SJCRH30 (cell line): ENCODE data around the gene DMD. TPM values are rescaled to one million over a fixed set of nuclear protein-coding genes. Genes with fewer than 3 reads are reported as not detected.

ENCODE experiments used
- DNase-seq, 2 experiments: peaks; one replicate each; pipeline ENCODE4 v3.0.0-alpha.2; 2015 to 2020
- H3K27ac ChIP-seq: fragments of 250-450 bp; sonication (Bioruptor Pico); 2 replicates; pipeline ENCODE4 v1.5.1; 2020; ENCODE audit warnings: mild to moderate bottlenecking, moderate library complexity
- H3K27me3 ChIP-seq: fragments of 250-450 bp; sonication (Bioruptor Pico); 2 replicates; pipeline ENCODE4 v1.5.1; 2020; ENCODE audit warnings: mild to moderate bottlenecking, moderate library complexity
- H3K36me3 ChIP-seq: fragments of 250-450 bp; sonication (Bioruptor Pico); 2 replicates; pipeline ENCODE4 v1.5.1; 2020; ENCODE audit warnings: mild to moderate bottlenecking, moderate library complexity
- H3K4me1 ChIP-seq: fragments of 250-450 bp; sonication (Bioruptor Pico); 2 replicates; pipeline ENCODE4 v1.5.1; 2020; ENCODE audit warnings: mild to moderate bottlenecking, moderate library complexity
- H3K4me3 ChIP-seq: fragments of 250-450 bp; sonication (Bioruptor Pico); 2 replicates; pipeline ENCODE4 v1.5.1; 2020; ENCODE audit warnings: mild to moderate bottlenecking, moderate library complexity
- H3K9me3 ChIP-seq: fragments of 250-450 bp; sonication (Bioruptor Pico); replicated peaks from 2 replicates; pipeline ENCODE4 v1.5.1; 2020; ENCODE audit warnings: mild to moderate bottlenecking, moderate library complexity
- total RNA-seq: library from RNA; depleted of rRNA; stranded (reverse); fragments of >200 nt; shearing (Covaris generic); gene quantifications from 2 replicates; pipeline ENCODE4 v1.2.3, GENCODE V29; 2014

Gene DMD
- total RNA-seq, 1 experiment from 2014 or later = 94.8 TPM

- H3K36me3 ChIP-seq = no peaks in the 10 kb centered on the region
- H3K9me3 ChIP-seq = no peaks in the 10 kb centered on the region
- DNase-seq = no peak
- H3K4me3 ChIP-seq = no peak overlapping the region
- no peaks in the 10 kb centered on the region for H3K4me1 ChIP-seq
- no peak overlapping the region for H3K27ac ChIP-seq
- H3K27me3 ChIP-seq = no peaks in the 10 kb centered on the region
Observed at GRCh38 chrX:32614707-32615106, 596.6 kb downstream of the DMD start.

- Histone ChIP-seq H3K27ac (no peak overlapping the region), H3K27me3 (no peaks in the 10 kb centered on the region), H3K9me3 (no peaks in the 10 kb centered on the region), H3K4me3 (no peak overlapping the region), H3K36me3 (no peaks in the 10 kb centered on the region), H3K4me1 (no peaks in the 10 kb centered on the region)
- DNase-seq = no peak
Observed at GRCh38 chrX:32599156-32599555, 612.2 kb downstream of the DMD start.

- DNase-seq = no peak
Observed at GRCh38 chrX:32598707-32599106, 612.6 kb downstream of the DMD start.

GRCh38 chrX:32597777-32598176 lies 613.6 kb downstream of the DMD start:
- no peak for DNase-seq
- Histone ChIP-seq H3K4me3 (no peak overlapping the region), H3K27ac (no peak overlapping the region)

More at GRCh38 chrX:32598707-32599106, 612.6 kb downstream of the DMD start:
- no peaks in the 10 kb centered on the region for H3K36me3 ChIP-seq
- H3K27ac ChIP-seq = no peak overlapping the region
- H3K9me3 ChIP-seq = no peaks in the 10 kb centered on the region
- no peaks in the 10 kb centered on the region for H3K27me3 ChIP-seq
- no peaks in the 10 kb centered on the region for H3K4me1 ChIP-seq
- no peak overlapping the region for H3K4me3 ChIP-seq

GRCh38 chrX:32592786-32593185 lies 618.6 kb downstream of the DMD start:
- Histone ChIP-seq H3K4me3 (no peak overlapping the region), H3K27ac (no peak overlapping the region), H3K27me3 (no peaks in the 10 kb centered on the region), H3K4me1 (no peaks in the 10 kb centered on the region), H3K36me3 (no peaks in the 10 kb centered on the region), H3K9me3 (no peaks in the 10 kb centered on the region)
- DNase-seq = no peak

More at GRCh38 chrX:32597777-32598176, 613.6 kb downstream of the DMD start:
- H3K4me1 ChIP-seq = no peaks in the 10 kb centered on the region
- no peaks in the 10 kb centered on the region for H3K36me3 ChIP-seq
- H3K27me3 ChIP-seq = no peaks in the 10 kb centered on the region
- no peaks in the 10 kb centered on the region for H3K9me3 ChIP-seq

GRCh38 chrX:32591589-32591988 lies 619.8 kb downstream of the DMD start:
- no peak overlapping the region for H3K27ac ChIP-seq
- DNase-seq = no peak
- H3K4me1 ChIP-seq = no peaks in the 10 kb centered on the region
- no peaks in the 10 kb centered on the region for H3K36me3 ChIP-seq
- H3K27me3 ChIP-seq = no peaks in the 10 kb centered on the region
- H3K9me3 ChIP-seq = no peaks in the 10 kb centered on the region
- no peak overlapping the region for H3K4me3 ChIP-seq

- Histone ChIP-seq H3K27me3 (no peaks in the 10 kb centered on the region), H3K4me1 (no peaks in the 10 kb centered on the region), H3K36me3 (no peaks in the 10 kb centered on the region), H3K9me3 (no peaks in the 10 kb centered on the region), H3K4me3 (no peak overlapping the region), H3K27ac (no peak overlapping the region)
- DNase-seq = no peak
Observed at GRCh38 chrX:32582729-32583128, 628.6 kb downstream of the DMD start.

GRCh38 chrX:32576885-32577284 lies 634.5 kb downstream of the DMD start:
- no peaks in the 10 kb centered on the region for H3K27me3 ChIP-seq
- no peak overlapping the region for H3K27ac ChIP-seq
- H3K4me3 ChIP-seq = no peak overlapping the region
- no peaks in the 10 kb centered on the region for H3K4me1 ChIP-seq
- no peaks in the 10 kb centered on the region for H3K36me3 ChIP-seq
- H3K9me3 ChIP-seq = no peaks in the 10 kb centered on the region
- no peak for DNase-seq

- DNase-seq = peak in 1 of 2 experiments; percentile 1
- no peaks in the 10 kb centered on the region for H3K27me3 ChIP-seq
- no peaks in the 10 kb centered on the region for H3K36me3 ChIP-seq
- H3K4me3 ChIP-seq = no peak overlapping the region
- no peaks in the 10 kb centered on the region for H3K4me1 ChIP-seq
- no peak overlapping the region for H3K27ac ChIP-seq
- no peaks in the 10 kb centered on the region for H3K9me3 ChIP-seq
Observed at GRCh38 chrX:32572644-32573043, 638.7 kb downstream of the DMD start.

GRCh38 chrX:32571579-32571978 lies 639.8 kb downstream of the DMD start:
- Histone ChIP-seq H3K9me3 (no peaks in the 10 kb centered on the region), H3K27ac (no peak overlapping the region), H3K27me3 (no peaks in the 10 kb centered on the region), H3K4me1 (no peaks in the 10 kb centered on the region), H3K4me3 (no peak overlapping the region), H3K36me3 (no peaks in the 10 kb centered on the region)
- DNase-seq = no peak

GRCh38 chrX:32562261-32562660 lies 649.1 kb downstream of the DMD start:
- DNase-seq = no peak
- H3K36me3 ChIP-seq = no peaks in the 10 kb centered on the region
- H3K4me1 ChIP-seq = no peaks in the 10 kb centered on the region
- no peak overlapping the region for H3K4me3 ChIP-seq
- H3K27me3 ChIP-seq = no peaks in the 10 kb centered on the region
- H3K27ac ChIP-seq = no peak overlapping the region
- no peaks in the 10 kb centered on the region for H3K9me3 ChIP-seq

- no peak overlapping the region for H3K4me3 ChIP-seq
- no peaks in the 10 kb centered on the region for H3K27me3 ChIP-seq
- no peak overlapping the region for H3K27ac ChIP-seq
- DNase-seq = no peak
- no peaks in the 10 kb centered on the region for H3K9me3 ChIP-seq
- no peaks in the 10 kb centered on the region for H3K36me3 ChIP-seq
- H3K4me1 ChIP-seq = no peaks in the 10 kb centered on the region
Observed at GRCh38 chrX:32545101-32545500, 666.2 kb downstream of the DMD start.

- Histone ChIP-seq H3K4me1 (no peaks in the 10 kb centered on the region), H3K9me3 (no peaks in the 10 kb centered on the region), H3K36me3 (no peaks in the 10 kb centered on the region), H3K4me3 (no peak overlapping the region), H3K27ac (no peak overlapping the region), H3K27me3 (no peaks in the 10 kb centered on the region)
- no peak for DNase-seq
Observed at GRCh38 chrX:32538554-32538953, 672.8 kb downstream of the DMD start.

- no peak overlapping the region for H3K4me3 ChIP-seq
- no peaks in the 10 kb centered on the region for H3K4me1 ChIP-seq
- no peak for DNase-seq
- no peaks in the 10 kb centered on the region for H3K36me3 ChIP-seq
- no peaks in the 10 kb centered on the region for H3K9me3 ChIP-seq
- no peak overlapping the region for H3K27ac ChIP-seq
- no peaks in the 10 kb centered on the region for H3K27me3 ChIP-seq
Observed at GRCh38 chrX:32533848-32534247, 677.5 kb downstream of the DMD start.

- DNase-seq = no peak
- H3K4me3 ChIP-seq = no peak overlapping the region
- no peak overlapping the region for H3K27ac ChIP-seq
- H3K4me1 ChIP-seq = no peaks in the 10 kb centered on the region
- H3K36me3 ChIP-seq = no peaks in the 10 kb centered on the region
- H3K27me3 ChIP-seq = no peaks in the 10 kb centered on the region
- no peaks in the 10 kb centered on the region for H3K9me3 ChIP-seq
Observed at GRCh38 chrX:32532262-32532661, 679.1 kb downstream of the DMD start.

- DNase-seq = peak; percentile 24 to 66
- peak overlapping the region; percentile 46 for H3K4me3 ChIP-seq
- no peaks in the 10 kb centered on the region for H3K36me3 ChIP-seq
Observed at GRCh38 chrX:32530802-32531403, 680.4 kb downstream of the DMD start.

More at GRCh38 chrX:32530802-32531403, 680.4 kb downstream of the DMD start:
- H3K27ac ChIP-seq = peak overlapping the region; percentile 43
- H3K27me3 ChIP-seq = no peaks in the 10 kb centered on the region
- no peaks in the 10 kb centered on the region for H3K4me1 ChIP-seq
- no peaks in the 10 kb centered on the region for H3K9me3 ChIP-seq
